ENCODE data around the gene OSBPL10.

Gene OSBPL10

DNA sequence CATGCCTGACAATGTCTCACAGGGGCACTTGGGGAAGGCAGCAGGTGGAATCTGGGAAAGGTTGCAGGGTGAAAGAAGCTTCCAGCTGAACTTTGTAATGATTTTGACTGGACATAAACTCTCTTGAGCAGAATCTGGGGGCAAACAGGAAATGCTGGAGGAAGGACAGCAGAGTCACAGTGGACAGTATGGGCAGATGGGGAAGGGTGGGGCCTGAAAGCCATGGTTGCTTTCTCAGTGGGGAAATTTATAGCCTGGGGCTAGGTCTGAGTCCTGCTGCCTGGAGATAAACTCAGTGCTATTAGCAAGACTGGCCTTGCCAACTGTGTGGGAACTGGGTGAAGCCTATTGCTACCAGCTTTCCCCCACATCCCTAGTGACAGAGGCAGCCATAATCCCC lies 203.2 kb downstream of the OSBPL10 start:
- no peak for DNase-seq (ENCODE audit: low read depth in 1 of 2, low spot score in 1 of 2)

DNA sequence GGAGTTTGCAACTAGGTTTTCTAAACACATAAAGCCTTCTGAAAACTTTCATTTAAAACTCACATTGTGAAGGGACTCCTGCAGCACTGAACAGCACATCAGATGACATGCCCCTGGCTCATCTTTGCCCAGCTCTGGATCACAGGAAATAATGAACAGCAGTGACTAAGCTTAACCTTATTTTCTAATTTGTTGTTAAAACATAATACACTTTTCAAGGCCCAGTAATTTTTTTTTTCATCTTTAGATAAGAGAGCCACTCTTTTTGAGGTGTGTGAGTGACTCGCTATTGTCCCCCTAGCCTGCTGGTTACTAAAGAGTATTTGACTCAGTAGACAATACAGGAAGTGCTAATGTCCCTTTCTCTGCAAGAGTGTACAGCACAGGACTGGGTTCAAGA lies 204.0 kb downstream of the OSBPL10 start:
- no peak for DNase-seq (ENCODE audit: low read depth in 1 of 2, low spot score in 1 of 2)

DNA sequence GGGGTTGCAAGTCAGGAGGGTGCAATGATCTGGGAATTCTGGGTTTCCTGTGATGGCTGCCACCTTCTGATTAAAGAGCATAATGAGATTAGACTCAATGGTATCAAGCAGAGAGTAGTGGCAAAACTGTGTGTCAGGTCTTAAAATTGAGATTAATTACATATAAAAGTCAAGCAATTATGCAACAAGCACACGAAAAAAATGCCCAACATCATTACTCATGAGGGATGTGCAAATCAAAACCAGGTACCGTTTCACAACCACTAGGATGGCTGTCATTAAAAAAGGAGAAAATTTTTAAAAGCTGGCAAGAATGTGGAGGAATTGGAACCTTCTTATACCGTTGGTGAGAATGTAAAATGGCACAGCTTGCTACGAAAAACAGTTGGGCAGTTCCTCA lies 205.0 kb downstream of the OSBPL10 start:
- no peak for DNase-seq (ENCODE audit: low read depth in 1 of 2, low spot score in 1 of 2)

DNA sequence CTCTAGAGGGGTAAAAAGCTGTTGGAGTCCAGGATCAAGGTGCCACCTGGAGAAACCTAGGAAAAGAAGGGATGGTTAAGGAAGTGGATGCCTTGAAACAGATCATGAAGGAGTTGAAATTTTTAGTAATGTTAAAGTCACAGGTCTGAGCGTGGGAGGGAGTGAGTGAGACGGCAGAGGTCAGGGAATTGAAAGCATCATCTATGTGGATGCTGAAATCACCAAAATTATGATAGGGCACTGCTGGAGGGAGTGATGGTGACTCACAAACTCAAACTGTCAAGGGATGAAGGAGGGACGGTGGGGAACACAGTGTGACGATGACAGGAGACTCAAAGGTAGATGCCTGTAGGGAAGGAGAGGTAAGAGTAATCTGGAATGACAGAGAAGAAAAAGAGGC lies 205.7 kb downstream of the OSBPL10 start:
- no peak for DNase-seq (ENCODE audit: low read depth in 1 of 2, low spot score in 1 of 2)

DNA sequence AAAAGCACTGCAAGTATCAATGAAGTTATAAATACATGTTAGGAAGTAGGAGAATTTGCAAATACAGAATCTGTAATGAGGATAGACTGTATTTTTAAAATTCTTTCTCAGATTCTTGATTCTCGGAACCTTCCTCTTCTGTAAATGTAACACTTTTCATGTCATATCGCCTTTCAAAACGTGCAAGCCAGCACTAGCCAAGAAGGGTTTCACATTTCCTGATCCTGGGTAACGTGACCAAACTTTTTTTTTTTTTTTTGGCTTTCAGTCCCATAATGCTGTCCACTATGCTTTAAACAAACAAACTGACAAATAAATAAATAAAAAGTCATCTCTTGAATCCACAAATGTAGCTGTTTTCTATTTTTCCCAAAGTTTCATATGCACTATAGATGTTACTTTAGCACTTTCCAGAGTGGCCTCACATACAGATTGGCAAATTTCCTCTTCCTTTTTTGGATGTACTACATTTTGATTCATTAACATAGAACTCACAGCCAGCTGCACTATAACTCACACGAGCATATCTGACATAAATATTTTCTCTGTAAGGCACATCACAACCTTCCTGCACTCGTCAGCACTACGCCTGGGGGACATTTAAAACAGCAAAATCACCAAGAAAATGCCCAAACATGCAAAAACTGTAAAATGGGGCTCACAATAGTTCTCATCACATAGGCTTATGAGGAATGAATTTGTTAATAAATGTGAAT lies 208.1 kb downstream of the OSBPL10 start:
- no peak for DNase-seq (ENCODE audit: low read depth in 1 of 2, low spot score in 1 of 2)

DNA sequence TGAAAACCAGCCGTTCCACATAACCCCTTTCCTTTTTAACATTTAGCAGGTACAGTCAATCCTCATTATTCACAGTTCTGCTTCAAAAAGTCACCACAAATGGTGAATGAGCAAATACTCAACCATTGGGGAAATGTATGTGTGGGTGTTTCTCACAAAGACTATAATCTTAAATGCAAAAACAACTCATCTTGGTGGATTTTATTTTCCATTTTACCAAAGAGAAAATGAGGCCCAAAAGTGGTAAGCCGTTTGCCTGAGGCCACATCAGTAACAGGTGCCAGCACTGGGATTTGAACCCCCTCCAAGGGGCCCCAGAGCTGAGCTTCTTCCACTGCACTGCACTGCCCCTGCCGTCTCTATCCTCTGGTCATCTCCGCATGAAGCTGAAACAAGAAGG lies 208.8 kb downstream of the OSBPL10 start:
- DNase-seq (ENCODE audit: low read depth in 1 of 2, low spot score in 1 of 2) = no peak

DNA sequence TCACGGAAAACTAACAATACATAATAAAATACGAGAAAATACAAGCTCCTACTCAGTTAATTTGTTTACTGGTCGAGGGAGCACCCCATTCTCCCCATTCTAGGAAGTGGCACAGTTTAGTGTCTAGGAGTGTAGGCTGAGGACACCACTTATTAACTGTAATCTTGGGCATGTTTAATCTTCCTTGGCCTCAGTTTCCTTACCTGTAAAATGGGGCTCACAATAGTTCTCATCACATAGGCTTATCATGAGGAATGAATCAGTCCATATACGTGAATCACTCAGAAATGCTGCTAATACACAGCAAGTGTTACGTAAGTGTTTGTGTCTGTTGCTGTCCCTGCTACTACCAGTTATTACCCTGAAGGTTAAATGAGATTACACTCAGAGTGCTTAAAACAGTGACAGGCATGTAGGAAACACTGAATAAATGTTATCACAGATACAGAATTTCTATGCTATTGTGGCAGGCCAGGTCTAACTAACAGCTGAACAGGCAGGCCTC lies 210.2 kb downstream of the OSBPL10 start:
- DNase-seq (ENCODE audit: low read depth in 1 of 2, low spot score in 1 of 2) = no peak

DNA sequence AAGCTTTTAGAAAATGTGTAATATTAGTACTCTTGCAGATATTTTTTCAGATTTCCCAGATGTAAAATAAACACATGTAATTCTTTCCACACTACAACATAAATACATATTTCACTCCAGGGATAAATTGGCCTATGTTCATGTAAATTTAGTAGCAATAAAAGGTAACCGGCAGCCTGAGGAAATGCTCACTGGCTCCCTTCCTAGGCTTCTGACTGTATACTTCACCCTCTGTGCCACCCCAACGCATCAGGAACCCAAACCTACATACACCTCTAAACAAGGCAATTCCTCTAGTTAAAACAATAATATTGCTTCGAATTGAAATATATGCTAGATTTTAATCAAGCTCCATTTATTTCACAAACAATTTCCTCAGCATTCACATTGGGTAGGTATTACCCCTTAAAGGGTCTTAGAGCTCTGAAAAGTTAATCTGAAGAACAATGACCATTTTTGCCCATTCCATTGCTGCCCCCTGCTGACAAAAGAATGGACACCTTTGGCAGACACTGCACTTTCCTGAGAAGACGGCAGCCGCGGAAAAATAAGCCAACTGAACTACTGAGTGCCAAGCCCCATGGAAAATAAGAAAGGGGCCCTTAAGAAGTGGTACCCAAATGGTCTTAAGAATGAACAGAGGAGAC lies 212.5 kb downstream of the OSBPL10 start:
- DNase-seq (ENCODE audit: low read depth in 1 of 2, low spot score in 1 of 2) = peak in 1 of 2 donors; percentile 43

DNA sequence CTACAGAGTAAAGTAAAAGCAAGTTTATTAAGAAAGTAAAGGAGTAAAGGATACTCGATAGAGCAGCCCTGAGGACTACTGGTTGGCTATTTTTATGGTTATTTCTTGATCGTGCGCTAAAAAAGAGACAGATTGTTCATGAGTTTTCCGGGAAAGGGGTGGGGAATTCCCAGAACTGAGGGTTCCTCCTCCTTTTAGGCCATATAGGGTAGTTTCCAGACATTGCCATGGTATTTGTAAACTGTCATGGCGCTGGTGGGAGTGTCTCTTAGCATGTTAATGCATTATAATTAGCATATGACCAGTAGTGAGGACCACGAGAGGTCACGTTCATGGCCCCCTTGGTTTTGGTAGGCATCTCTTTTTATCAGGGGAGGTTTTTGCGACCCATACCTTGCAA lies 213.1 kb downstream of the OSBPL10 start:
- no peak for DNase-seq (ENCODE audit: low read depth in 1 of 2, low spot score in 1 of 2)

DNA sequence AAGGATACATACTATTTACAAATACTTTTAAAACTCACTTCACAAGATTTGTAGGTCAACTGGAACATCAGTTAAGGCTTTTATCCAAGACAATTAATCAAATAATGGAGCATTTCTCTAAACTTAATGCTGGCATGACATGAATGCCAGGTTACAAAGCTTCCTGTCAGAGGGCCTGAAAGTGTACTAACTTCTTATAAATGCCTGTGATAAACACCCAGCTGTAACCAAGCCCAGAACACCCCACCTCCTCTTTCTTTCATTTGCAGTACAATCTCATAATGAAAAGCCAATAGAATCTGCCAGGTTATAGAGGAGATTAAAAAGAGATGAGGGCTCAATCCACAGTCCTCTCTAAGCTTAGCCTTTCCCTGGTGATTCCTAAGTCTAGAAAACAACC lies 214.4 kb downstream of the OSBPL10 start:
- no peak for DNase-seq (ENCODE audit: low read depth in 1 of 2, low spot score in 1 of 2)

DNA sequence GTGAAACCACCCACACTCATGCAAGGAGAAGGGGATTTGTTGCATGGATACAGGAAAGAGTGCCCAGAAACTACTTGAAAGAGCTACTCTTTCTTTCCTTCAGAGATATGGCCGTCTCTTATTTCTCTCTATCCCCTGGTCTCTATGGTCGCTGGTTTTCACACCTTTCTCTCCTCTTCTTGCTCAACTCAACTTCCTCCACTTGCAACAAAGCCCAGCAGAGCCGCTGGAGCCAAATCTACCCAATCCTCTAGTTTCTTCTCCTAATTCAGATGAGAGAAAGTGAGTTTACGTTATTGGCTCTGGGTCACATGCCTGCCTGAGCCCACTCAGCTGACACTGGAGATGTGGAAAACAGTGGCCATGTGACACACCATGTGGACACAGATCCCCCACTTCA lies 215.2 kb downstream of the OSBPL10 start:
- no peak for DNase-seq (ENCODE audit: low read depth in 1 of 2, low spot score in 1 of 2)

DNA sequence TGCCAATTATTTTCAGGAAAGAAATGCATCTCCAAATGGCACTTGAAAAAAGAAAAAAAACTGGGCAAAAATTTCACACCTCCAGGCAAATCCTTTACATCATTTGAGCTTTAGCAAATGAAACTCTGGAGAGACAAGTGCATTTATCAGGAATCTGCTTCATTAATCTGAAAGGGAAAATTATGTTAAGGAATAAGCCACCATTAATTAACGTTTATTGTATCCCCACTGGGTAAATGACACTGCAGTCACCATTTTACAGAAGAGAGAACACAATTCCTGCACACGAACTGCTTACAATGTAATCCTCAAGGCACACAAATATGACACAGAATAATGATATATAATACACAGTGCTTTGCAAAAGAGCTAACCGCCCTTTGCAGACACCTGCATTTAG lies 217.3 kb downstream of the OSBPL10 start:
- DNase-seq (ENCODE audit: low read depth in 1 of 2, low spot score in 1 of 2) = no peak

DNA sequence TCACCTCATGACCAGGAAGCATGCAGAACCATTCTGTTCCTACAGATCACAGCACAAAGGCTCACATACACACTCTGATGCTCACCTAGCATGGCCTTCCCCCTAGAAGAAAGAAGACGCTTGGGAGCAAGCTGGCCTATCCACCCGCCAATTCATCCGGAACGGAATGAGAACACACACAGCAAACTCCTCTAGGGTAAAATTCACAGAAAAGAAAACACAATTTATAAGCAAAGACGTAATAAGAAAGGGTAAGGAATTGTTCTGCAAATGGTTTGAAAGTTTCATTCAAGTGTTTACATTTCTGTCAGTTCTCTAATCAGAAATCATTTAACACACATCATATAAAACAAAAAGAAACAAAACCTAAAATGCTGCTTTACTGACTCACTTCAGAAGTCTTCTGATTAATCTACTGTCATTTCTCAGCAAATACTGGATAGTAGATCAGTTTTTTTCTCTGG lies 218.1 kb downstream of the OSBPL10 start:
- no peak for DNase-seq (ENCODE audit: low read depth in 1 of 2, low spot score in 1 of 2)

DNA sequence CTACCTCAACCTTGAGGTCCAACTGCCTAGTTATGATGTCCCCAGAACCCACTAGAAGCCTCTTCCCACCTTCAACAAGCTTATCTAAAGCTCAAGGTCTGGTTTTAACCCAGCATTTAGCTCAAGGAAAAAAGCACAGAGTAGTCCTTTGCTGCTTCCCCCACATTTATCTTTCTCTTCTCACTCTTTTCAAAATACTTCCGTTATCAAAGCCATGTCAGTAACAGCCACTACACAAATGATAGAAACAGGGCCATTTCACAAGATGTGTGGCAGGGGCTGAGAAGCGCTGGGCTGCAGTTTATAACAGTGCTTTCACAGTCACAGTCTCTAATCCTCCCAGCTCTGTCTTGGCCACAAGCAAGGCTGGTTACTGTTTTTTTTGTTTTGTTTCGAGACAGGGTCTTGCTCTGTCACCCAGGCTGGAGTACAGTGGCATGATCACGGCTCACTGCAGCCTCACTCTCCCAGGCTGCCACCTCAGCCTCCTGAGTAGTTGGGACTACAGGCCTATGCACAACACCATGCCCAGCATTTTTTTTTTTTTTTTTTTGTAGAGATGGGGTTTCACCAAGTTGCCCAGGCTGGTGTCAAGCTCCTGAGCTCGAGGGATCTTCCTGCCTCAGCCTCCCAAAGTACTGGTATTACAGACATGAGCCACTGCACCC lies 218.8 kb downstream of the OSBPL10 start:
- DNase-seq (ENCODE audit: low read depth in 1 of 2, low spot score in 1 of 2) = no peak

DNA sequence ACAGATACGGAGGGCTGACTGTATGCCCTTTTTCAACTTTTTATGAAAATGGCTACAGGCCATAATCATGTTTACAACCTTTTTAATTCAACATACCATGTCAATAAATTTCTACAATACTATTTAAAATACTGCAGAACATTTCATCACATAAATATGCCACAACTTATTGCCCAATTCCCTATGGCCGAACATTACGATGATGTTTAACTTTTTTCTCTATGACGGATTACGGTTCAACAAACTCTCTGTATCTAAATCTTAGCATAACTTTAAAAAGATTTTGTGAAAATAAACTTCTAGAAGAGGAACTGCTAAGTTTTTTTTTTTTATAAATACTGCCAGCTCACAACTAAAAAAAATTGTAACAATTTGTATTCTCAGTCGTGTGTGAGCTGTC lies 220.4 kb downstream of the OSBPL10 start:
- no peak for DNase-seq (ENCODE audit: low read depth in 1 of 2, low spot score in 1 of 2)

DNA sequence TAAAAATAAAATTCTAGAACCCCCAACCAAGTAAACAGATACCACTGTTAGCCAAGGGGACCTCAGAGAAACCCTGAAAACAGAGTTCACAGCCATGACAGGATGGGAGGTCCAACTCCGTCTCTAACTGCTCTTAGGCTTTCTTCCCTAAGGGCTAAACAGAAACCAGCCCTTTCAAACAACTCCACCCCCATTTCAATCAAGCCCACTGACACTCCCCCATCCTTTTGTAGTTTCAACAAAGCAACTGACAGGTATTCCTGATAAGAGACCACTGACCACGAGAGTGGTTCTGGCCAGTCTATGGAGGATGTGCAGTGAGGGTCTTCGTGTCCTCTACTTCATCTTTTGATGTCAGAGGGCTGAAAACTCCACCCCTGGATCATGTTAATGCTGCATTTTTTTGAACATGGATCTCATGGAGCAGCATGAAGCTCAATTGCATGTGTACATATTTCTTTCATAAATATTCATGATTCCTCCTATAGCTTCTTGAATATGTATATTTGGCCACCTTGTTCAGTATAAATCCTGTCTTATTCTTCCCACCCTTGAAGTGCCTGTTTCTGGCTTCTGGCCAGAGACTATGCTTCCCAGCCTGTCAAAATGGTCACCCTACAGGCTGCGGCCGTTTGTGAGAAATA lies 222.6 kb downstream of the OSBPL10 start:
- no peak for DNase-seq (ENCODE audit: low read depth in 1 of 2, low spot score in 1 of 2)

DNA sequence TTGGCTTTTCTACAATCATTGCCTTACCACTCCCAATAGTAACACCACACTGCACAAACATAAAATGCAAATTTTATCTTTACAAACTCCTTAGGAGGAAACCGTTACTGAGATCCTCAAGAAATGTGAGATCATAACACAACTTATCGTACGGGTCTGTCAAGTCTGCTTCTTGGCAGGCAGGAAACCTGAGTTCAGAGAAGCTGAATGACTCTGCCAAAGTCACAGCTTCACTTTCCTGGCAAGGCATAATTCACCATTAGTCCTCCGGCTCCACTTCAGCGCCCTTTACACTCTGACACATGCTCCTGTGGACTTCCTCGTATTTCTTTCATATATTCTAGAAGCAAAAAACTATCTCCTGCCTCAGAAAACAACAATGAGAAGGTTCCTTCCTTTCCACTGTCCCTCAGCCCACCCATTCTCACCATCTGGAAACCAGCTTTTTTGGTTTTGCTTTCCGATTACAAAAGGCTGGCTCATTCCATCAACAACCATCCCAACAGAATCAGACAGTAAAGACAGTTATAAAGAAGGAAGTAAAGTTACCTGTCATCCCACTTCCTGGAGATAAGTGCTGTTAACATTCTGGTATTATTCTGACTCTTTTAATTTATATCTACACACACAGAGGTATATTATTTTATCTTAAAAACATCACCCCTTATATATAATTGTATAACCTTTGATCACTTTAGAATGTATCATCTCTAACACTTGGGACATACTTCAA lies 225.0 kb downstream of the OSBPL10 start:
- DNase-seq (ENCODE audit: low read depth in 1 of 2, low spot score in 1 of 2) = no peak

DNA sequence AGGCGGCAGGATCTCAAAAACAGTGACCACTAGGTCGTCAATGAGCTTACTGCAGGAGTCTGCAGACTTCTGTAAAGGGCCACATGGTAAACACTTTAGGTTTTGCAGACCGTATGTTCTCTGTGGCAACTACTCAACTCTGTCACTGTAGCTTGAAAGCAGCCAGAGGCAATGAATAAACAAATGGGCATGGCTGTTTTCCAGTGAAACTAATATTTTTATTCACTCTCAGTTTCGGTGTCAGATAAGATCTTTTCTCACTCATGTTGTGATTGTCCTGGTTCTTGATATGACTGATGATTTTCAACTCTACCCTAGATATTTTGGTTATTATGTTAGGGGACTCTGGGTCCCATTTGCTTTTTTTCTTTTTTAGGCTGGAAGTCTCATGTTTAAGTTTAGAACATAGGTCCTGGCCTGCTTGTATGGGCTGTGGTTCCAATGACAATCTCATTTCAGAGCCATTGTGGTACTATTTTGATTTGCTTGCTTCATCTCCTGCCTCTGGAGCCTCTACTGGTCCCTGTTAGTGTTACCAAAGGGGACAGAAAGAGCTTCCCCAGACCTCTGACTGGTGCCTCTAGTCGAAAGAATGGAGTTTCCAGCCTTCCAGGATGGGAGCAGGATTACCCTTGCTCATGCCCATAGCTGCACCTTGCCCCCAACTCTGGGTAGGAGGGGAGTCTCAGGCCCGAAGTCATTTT lies 226.3 kb downstream of the OSBPL10 start:
- DNase-seq (ENCODE audit: low read depth in 1 of 2, low spot score in 1 of 2) = no peak

DNA sequence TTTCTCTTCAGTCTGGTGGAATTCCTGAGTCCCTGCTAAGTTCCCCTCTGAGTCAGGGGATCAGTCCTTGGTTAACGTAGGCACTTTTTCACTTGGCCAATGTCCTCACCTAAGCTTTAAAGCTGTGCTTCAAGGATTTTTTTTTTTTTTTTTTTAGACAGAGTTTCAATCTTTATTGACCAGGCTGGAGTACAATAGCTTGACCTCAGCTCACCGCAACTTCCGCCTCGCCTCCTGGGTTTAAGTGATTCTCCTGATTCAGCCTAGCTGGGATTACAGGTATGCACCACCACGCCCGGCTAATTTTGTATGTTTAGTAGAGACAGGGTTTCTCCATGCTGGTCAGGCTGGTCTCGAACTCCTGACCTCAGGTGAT lies 228.0 kb downstream of the OSBPL10 start:
- no peak for DNase-seq (ENCODE audit: low read depth in 1 of 2, low spot score in 1 of 2)

DNA sequence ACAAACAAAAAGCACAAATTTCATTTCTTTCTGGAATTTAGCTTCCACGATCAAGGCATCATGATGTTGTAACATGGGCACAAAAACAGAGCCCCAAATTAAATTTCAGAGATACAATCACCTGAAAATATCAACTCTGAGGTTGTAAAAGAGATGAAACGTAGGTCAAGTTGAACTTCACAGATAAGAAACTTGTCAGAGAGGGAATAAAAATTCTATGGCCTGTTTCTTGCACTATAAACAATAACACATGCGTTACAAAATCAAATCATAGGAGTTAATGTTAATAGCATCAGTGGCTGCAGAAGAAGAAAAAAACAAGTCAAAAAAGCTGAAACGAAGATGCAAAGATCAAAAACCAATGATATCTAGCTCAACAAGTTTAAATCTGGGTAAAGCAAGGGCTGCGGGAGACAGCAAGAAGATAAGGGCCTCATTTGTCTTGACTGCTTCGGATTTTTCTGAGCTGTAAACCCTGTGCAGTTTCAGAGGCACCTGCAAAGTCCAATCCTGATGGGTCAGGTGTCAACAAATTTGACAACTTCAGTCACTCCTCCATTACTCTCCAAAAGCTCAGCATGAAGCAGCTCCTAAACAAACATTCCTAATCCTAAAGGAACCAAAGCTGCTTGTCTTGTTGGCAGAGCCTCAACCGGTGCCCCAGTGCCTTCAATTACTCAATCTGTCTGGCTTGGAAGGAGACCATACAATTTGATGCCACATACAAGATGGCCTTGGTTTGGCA lies 228.6 kb downstream of the OSBPL10 start:
- DNase-seq (ENCODE audit: low read depth in 1 of 2, low spot score in 1 of 2) = no peak

Data from activated CD4-positive, alpha-beta T cell treated with anti-CD3 and anti-CD28 coated beads, Interleukin-2, amount 50 U/mL, for 24 hours (primary cell).